K562 (cell line): ENCODE data around the gene CREBL2. TPM values are rescaled to one million over a fixed set of nuclear protein-coding genes. Genes with fewer than 3 reads are reported as not detected.

ENCODE experiments used
- ATAC-seq: fragments of 200-7000 bp; cut with Tn5 transposase; 3 replicates; pipeline ENCODE4 v1.9.1; 2020; ENCODE audit warnings: moderate library complexity
- BruUV-seq: library from RNA; stranded (reverse); fragments of 400-500 nt; replicated peaks from 2 replicates; lab custom pipeline; 2021; lab: Mats Ljungman, UMichigan
- CTCF ChIA-PET: fragments of 300-600 bp; formaldehyde crosslinking; extraction: SDS; loops from one replicate; lab custom pipeline; 2021; ENCODE audit warnings: low intra/inter-chr PET ratio; lab: Yijun Ruan, JAX
- POLR2A ChIA-PET: fragments of 300-600, 350-650 bp; sonication (Branson Sonifier 250); formaldehyde crosslinking; extraction: SDS; loops from one replicate; lab custom pipeline; 2021; ENCODE audit warnings: antibody characterized with exemption, inconsistent platforms; lab: Yijun Ruan, JAX
- DNase-seq, 4 experiments: peaks; one replicate each; pipeline versions ENCODE4 v3.0.0 to v3.0.0-alpha.2; 2011 to 2018; ENCODE audit warnings: low spot score in 3 of 4, mixed read lengths in 3 of 4; ENCODE audit errors: extremely low read depth in 1 of 4
- FAIRE-seq: peaks from 2 replicates; lab custom pipeline; 2011; peaks lifted over from hg19 to GRCh38; lab: Jason Lieb, UNC
- H2AFZ ChIP-seq: 2 replicates; pipeline ENCODE4 v1.6.0; 2011; ENCODE audit warnings: low read depth, low read length, control low read depth, inconsistent platforms
- H3K27ac ChIP-seq: fragments of 200-600 bp; 3 replicates; pipeline ENCODE4 v1.8.0; 2011; ENCODE audit warnings: low read depth, mild to moderate bottlenecking, control low read depth, inconsistent platforms, low read length, moderate library complexity, mixed read lengths; ENCODE audit errors: extremely low read depth
- H3K27me3 ChIP-seq, 2 experiments: fragments of 300-600 bp in 1 of 2; 2 replicates in 1 of 2; 3 replicates in 1 of 2; pipeline versions ENCODE4 v1.6.0 to v1.8.0; 2011; ENCODE audit warnings: inconsistent platforms in 2 of 2, low read length in 2 of 2, mild to moderate bottlenecking in 1 of 2, mixed read lengths in 1 of 2, moderate library complexity in 1 of 2; ENCODE audit not compliant: control insufficient read depth in 2 of 2, insufficient read depth in 2 of 2
- H3K36me3 ChIP-seq: fragments of 300-600 bp; 3 replicates; pipeline ENCODE4 v1.8.0; 2011; ENCODE audit warnings: mild to moderate bottlenecking, low read length, inconsistent platforms; ENCODE audit not compliant: control insufficient read depth, insufficient read depth
- H3K4me1 ChIP-seq, 2 experiments: fragments of 200-600 bp in 1 of 2; replicated peaks in 1 of 2; 2 replicates in 1 of 2; 3 replicates in 1 of 2; pipeline versions ENCODE4 v1.5.1 to v1.8.0; 2011; ENCODE audit warnings: inconsistent platforms in 2 of 2, low read length in 2 of 2, mild to moderate bottlenecking in 1 of 2, mixed read lengths in 1 of 2, moderate library complexity in 1 of 2; ENCODE audit not compliant: control insufficient read depth in 2 of 2, insufficient read depth in 2 of 2
- H3K4me2 ChIP-seq: 2 replicates; pipeline ENCODE4 v1.6.1; 2011; ENCODE audit warnings: low read length, control low read depth, inconsistent platforms, mixed read lengths; ENCODE audit not compliant: insufficient read depth
- H3K4me3 ChIP-seq: fragments of 200-600 bp; sonication (generic), shearing (Covaris generic); 2 replicates; pipeline ENCODE4 v1.5.1; 2016; ENCODE audit warnings: control low read depth, inconsistent platforms
- H3K79me2 ChIP-seq: fragments of 200-600 bp; 3 replicates; pipeline ENCODE4 v1.8.0; 2011; ENCODE audit warnings: low read length, inconsistent platforms; ENCODE audit not compliant: control insufficient read depth, insufficient read depth
- H3K9ac ChIP-seq, 2 experiments: 2 replicates each; pipeline versions ENCODE4 v1.6.0 to v1.6.1; 2011; ENCODE audit warnings: low read depth in 2 of 2, low read length in 2 of 2, control low read depth in 1 of 2, inconsistent platforms in 1 of 2, mild to moderate bottlenecking in 1 of 2, mixed read lengths in 1 of 2; ENCODE audit not compliant: insufficient read depth in 1 of 2
- H3K9me1 ChIP-seq: one replicate; pipeline ENCODE4 v1.6.0; 2011; ENCODE audit warnings: inconsistent platforms, mild to moderate bottlenecking, low read length, moderate library complexity; ENCODE audit not compliant: control insufficient read depth, insufficient read depth
- H3K9me3 ChIP-seq: replicated peaks from 2 replicates; pipeline ENCODE4 v1.5.1; 2011; ENCODE audit warnings: low read depth, low read length, inconsistent platforms; ENCODE audit not compliant: control insufficient read depth, insufficient read depth
- H4K20me1 ChIP-seq: replicated peaks from 2 replicates; pipeline ENCODE4 v1.6.1; 2011; ENCODE audit warnings: low read length, inconsistent platforms, mixed read lengths; ENCODE audit not compliant: control insufficient read depth, insufficient read depth
- DIDO1 ChIP-seq: fragments of 450-650 bp; IDR thresholded peaks from 2 replicates; pipeline ENCODE4 v1.6.1; 2016; ENCODE audit warnings: low read depth, missing biosample characterization, missing genetic modification characterization
- ESRRB ChIP-seq: fragments of 250-450 bp; sonication (Bioruptor Pico); IDR thresholded peaks from 2 replicates; pipeline ENCODE4 v1.5.0; 2020; ENCODE audit warnings: mild to moderate bottlenecking, moderate library complexity, borderline replicate concordance
- HNRNPK ChIP-seq: fragments of 200-400 bp; formaldehyde crosslinking; IDR thresholded peaks from one replicate; pipeline ENCODE4 v1.6.1; 2018; ENCODE audit warnings: mild to moderate bottlenecking, low read depth, low read length; ENCODE audit not compliant: poor library complexity, severe bottlenecking
- MCM5 ChIP-seq: fragments of 450-650 bp; IDR thresholded peaks from 2 replicates; pipeline ENCODE4 v1.6.1; 2016; ENCODE audit warnings: low read depth
- PRMT5 ChIP-seq: sonication (generic); formaldehyde crosslinking; IDR thresholded peaks from 2 replicates; pipeline ENCODE4 v1.5.0; 2020; ENCODE audit warnings: missing genetic modification reagents
- SRSF7 ChIP-seq: fragments of 200-400 bp; formaldehyde crosslinking; optimal IDR thresholded peaks from 2 replicates; pipeline ENCODE3; 2017; ENCODE audit warnings: mild to moderate bottlenecking, low read depth, low read length
- ZNF324 ChIP-seq: fragments of 250-450 bp; sonication (Bioruptor Pico); IDR thresholded peaks from 2 replicates; pipeline ENCODE4 v1.4.0; 2020; ENCODE audit warnings: mild to moderate bottlenecking
- WGBS: fragments of 100-300 bp; shearing (Covaris generic); methylation state at CpG from one replicate; pipeline ENCODE4 v1.1.6; 2016; ENCODE audit warnings: low coverage, mixed read lengths; ENCODE audit not compliant: insufficient coverage; ENCODE audit errors: missing lambda C conversion rate; 5-methylcytosine and 5-hydroxymethylcytosine counted together
- in situ Hi-C: fragments of 300-500 bp; cut with MboI; formaldehyde crosslinking; loops from 4 replicates; pipeline ENCODE4 v1.15.0; 2018; ENCODE audit warnings: inconsistent platforms, mixed read lengths
- intact Hi-C: fragments of 100-400 bp; cut with micrococcal nuclease; formaldehyde crosslinking; loops from 2 replicates; pipeline ENCODE4 v1.14.2; 2022
- polyA plus RNA-seq, 8 experiments: library from polyadenylated mRNA; depleted of rRNA in 4 of 8; stranded (reverse) in 5 of 8; unstranded in 3 of 8; fragments of >200 nt; fragmentation: Nextera tagmentation in 2 of 8; fragmentation: Illumina TruSeq in 1 of 8; extraction: Ambion mirVana in 2 of 8; extraction: Trizol in 1 of 8; gene quantifications; 2 replicates each; pipeline versions ENCODE4 v1.2.1 to v1.2.3, GENCODE V29; 2011 to 2014; ENCODE audit warnings: inconsistent platforms in 1 of 8, missing spikeins in 1 of 8
- total RNA-seq, 7 experiments: library from RNA; depleted of rRNA in 6 of 7; stranded (reverse); fragments of >200 nt in 6 of 7; fragmentation: Illumina TruSeq in 2 of 7; extraction: Trizol in 2 of 7; gene quantifications; 2 replicates each; pipeline versions ENCODE4 v1.2.1 to v1.2.3, GENCODE V29; 2011 to 2021; ENCODE audit warnings: low replicate concordance in 1 of 7
- TF ChIP-seq, protein P1 (sequence below): fragments of 450-650 bp; IDR thresholded peaks from 2 replicates; pipeline ENCODE4 v1.6.1; 2016; ENCODE audit warnings: low read depth
- TF ChIP-seq, protein P2 (sequence below): sonication (generic); formaldehyde crosslinking; IDR thresholded peaks from 2 replicates; pipeline ENCODE4 v1.8.0; 2022; ENCODE audit warnings: mild to moderate bottlenecking, missing genetic modification reagents
- TF ChIP-seq, protein P3 (sequence below): fragments of 250-450 bp; sonication (Bioruptor Pico); IDR thresholded peaks from 2 replicates; pipeline ENCODE4 v1.5.0; 2021; ENCODE audit warnings: mild to moderate bottlenecking, moderate library complexity

Gene CREBL2
- total and polyA plus RNA-seq, 9 of the 15 experiments (the other 6 are each of a cell fraction or from before 2014, with no cell fraction given), result 1.7 to 7.3 (median 5.2) TPM

DNA sequence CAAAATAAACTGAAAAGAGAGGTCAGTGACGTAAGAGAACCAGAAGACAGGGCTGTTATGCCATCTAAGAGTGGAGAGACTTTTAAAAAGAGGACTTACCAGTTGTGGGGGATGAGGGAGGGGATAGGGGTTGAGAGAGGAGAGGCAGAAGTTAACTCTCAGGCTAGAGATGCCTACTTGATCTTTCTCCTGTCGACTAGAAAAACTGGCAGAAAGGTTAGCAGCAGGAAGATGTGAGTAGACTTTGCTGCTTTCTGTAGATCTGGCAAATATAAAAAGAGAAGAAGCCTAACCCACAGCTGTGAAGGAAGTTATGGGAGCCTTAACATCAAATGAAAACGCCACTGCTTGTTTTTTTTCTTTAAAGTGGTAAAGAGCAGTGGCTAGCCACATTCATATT, 10.7 kb downstream of the CREBL2 start:
- no peaks in the 10 kb centered on the region for H3K9me1 ChIP-seq
- DNase-seq, result no peak
- H3K9me3 ChIP-seq, result no peaks in the 10 kb centered on the region
- FAIRE-seq, result no peak
- no peak overlapping the region for H2AFZ ChIP-seq
- POLR2A ChIA-PET, result interaction anchor here (1.2 kb wide), 1 partner anchor 11 kb away, joined by 4 read pairs; no protein-coding TSS in a partner anchor
- H4K20me1 ChIP-seq, result no peaks in the 10 kb centered on the region
- no peak overlapping the region for H3K4me3 ChIP-seq
- H3K4me1 ChIP-seq, result no peaks in the 10 kb centered on the region
- in situ Hi-C loops (no loop called here), intact Hi-C loops (no loop called here)
- H3K79me2 ChIP-seq, result no peaks in the 10 kb centered on the region
- 47% methylated on average over 3 of the region's 3 CpGs for WGBS
- H3K36me3 ChIP-seq, result no peaks in the 10 kb centered on the region
- CTCF ChIA-PET, result no interaction called here
- ATAC-seq, result no peak
- no peak overlapping the region for H3K9ac ChIP-seq
- no TSS peak for BruUV-seq
- no peak overlapping the region for H3K27ac ChIP-seq
- no peaks in the 10 kb centered on the region for H3K27me3 ChIP-seq
- H3K4me2 ChIP-seq, result no peak overlapping the region
- TF ChIP-seq HNRNPK (no peak), MCM5 (no peak), DIDO1 (tag) (no peak), PRMT5 (CRISPR knock-in tag) (no peak), ZNF324 (no peak), SRSF7 (no peak), ESRRB (CRISPR knock-in tag) (no peak)
- TF ChIP-seq, protein P1, sequence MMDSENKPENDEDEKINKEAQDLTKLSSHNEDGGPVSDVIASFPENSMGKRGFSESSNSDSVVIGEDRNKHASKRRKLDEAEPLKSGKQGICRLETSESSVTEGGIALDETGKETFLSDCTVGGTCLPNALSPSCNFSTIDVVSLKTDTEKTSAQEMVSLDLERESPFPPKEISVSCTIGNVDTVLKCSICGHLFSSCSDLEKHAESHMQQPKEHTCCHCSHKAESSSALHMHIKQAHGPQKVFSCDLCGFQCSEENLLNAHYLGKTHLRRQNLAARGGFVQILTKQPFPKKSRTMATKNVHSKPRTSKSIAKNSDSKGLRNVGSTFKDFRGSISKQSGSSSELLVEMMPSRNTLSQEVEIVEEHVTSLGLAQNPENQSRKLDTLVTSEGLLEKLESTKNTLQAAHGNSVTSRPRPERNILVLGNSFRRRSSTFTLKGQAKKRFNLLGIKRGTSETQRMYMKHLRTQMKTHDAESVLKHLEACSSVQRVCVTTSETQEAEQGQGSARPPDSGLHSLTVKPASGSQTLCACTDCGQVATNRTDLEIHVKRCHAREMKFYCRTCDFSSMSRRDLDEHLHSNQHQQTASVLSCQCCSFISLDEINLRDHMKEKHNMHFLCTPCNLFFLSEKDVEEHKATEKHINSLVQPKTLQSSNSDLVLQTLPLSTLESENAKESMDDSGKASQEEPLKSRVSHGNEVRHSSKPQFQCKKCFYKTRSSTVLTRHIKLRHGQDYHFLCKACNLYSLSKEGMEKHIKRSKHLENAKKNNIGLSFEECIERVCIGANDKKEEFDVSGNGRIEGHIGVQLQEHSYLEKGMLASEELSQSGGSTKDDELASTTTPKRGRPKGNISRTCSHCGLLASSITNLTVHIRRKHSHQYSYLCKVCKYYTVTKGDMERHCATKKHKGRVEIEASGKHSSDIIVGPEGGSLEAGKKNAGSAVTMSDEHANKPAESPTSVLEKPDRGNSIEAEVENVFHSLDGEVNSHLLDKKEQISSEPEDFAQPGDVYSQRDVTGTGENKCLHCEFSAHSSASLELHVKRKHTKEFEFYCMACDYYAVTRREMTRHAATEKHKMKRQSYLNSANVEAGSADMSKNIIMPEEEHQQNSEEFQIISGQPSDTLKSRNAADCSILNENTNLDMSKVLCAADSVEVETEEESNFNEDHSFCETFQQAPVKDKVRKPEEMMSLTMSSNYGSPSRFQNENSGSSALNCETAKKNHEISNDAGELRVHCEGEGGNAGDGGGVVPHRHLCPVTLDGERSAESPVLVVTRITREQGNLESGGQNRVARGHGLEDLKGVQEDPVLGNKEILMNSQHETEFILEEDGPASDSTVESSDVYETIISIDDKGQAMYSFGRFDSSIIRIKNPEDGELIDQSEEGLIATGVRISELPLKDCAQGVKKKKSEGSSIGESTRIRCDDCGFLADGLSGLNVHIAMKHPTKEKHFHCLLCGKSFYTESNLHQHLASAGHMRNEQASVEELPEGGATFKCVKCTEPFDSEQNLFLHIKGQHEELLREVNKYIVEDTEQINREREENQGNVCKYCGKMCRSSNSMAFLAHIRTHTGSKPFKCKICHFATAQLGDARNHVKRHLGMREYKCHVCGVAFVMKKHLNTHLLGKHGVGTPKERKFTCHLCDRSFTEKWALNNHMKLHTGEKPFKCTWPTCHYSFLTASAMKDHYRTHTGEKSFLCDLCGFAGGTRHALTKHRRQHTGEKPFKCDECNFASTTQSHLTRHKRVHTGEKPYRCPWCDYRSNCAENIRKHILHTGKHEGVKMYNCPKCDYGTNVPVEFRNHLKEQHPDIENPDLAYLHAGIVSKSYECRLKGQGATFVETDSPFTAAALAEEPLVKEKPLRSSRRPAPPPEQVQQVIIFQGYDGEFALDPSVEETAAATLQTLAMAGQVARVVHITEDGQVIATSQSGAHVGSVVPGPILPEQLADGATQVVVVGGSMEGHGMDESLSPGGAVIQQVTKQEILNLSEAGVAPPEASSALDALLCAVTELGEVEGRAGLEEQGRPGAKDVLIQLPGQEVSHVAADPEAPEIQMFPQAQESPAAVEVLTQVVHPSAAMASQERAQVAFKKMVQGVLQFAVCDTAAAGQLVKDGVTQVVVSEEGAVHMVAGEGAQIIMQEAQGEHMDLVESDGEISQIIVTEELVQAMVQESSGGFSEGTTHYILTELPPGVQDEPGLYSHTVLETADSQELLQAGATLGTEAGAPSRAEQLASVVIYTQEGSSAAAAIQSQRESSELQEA, result no peak
- TF ChIP-seq, protein P2, sequence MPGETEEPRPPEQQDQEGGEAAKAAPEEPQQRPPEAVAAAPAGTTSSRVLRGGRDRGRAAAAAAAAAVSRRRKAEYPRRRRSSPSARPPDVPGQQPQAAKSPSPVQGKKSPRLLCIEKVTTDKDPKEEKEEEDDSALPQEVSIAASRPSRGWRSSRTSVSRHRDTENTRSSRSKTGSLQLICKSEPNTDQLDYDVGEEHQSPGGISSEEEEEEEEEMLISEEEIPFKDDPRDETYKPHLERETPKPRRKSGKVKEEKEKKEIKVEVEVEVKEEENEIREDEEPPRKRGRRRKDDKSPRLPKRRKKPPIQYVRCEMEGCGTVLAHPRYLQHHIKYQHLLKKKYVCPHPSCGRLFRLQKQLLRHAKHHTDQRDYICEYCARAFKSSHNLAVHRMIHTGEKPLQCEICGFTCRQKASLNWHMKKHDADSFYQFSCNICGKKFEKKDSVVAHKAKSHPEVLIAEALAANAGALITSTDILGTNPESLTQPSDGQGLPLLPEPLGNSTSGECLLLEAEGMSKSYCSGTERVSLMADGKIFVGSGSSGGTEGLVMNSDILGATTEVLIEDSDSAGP, result no peak
- TF ChIP-seq, protein P3, sequence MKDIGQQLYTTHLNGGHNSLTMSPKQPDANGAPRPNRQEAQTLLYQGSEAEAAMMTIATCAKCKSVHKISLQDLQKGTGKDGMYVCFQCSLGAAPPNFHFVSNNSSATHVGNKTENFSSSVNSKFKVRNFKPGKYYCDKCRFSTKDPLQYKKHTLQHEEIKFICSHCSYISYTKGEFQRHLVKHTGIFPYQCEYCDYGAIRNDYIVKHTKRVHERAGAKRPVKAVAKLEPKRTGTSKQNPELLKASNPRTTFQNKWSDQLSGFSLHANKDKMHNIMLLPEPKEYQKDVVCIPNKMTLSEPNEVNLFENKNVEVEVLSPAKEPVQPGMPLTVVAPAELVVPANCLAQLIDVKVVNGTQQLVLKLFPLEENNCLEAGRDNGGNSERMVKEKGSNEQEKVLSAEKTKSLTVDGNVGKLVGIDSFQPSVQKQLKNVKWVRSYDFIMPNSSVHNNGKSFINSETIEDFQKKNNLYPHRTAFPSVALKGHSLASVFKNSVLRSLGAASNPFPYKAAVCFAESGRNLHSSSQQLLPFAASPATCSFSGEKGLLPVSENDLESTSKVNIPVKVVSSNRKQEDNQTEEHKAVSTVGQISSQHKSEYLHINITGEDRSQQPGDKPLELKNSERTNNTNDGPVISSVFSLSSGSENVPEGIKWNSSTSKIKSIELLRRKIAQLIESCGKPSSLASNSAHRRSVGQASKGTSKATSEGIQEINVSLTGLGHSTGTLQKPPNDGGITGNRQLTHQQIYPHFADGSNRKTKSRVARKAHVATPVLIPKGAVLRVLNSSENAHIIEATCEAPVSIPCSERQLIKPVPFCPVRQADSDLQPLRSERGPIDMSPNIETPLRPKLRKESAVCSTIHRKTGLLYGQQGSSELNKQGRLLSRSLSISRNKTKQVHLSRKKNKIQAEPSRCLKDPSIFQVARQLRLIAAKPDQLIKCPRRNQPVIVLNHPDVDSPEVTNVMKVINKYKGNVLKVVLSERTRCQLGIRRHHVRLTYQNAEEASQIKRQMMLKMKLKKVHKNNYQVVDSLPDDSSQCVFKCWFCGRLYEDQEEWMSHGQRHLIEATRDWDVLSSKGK (CRISPR knock-in tag), result no peak
